Stomach smooth muscle (tissue), 2 donors: Measurements from ENCODE around the gene TSPAN18.

ENCODE experiments used
- H3K27ac ChIP-seq: one replicate; pipeline ENCODE4 v1.7.0; 2013; ENCODE audit warnings: mild to moderate bottlenecking, low read length, inconsistent platforms
- H3K27me3 ChIP-seq, 2 donors: one replicate each; pipeline ENCODE4 v1.7.0; 2013; ENCODE audit warnings: low read length in 2 of 2; ENCODE audit not compliant: insufficient read depth in 2 of 2, control insufficient read depth in 1 of 2
- H3K36me3 ChIP-seq, 2 donors: one replicate each; pipeline ENCODE4 v1.7.0; 2013; ENCODE audit warnings: low read length in 2 of 2; ENCODE audit not compliant: control insufficient read depth in 2 of 2, insufficient read depth in 2 of 2
- H3K4me1 ChIP-seq: one replicate; pipeline ENCODE4 v1.7.0; 2013; ENCODE audit warnings: low read length; ENCODE audit not compliant: control insufficient read depth, insufficient read depth
- H3K4me3 ChIP-seq, 2 donors: one replicate each; pipeline ENCODE4 v1.7.0; 2013; ENCODE audit warnings: low read length in 2 of 2
- H3K9ac ChIP-seq, 2 donors: one replicate each; pipeline ENCODE4 v1.7.0; 2013; ENCODE audit warnings: low read length in 2 of 2, mild to moderate bottlenecking in 1 of 2
- H3K9me3 ChIP-seq, 2 donors: one replicate each; pipeline ENCODE4 v1.7.0; 2013; ENCODE audit warnings: low read length in 2 of 2; ENCODE audit not compliant: control insufficient read depth in 2 of 2
- donor health status: healthy.
- donor health status: Pancreatic carcinoma.

TSPAN18 gene

DNA sequence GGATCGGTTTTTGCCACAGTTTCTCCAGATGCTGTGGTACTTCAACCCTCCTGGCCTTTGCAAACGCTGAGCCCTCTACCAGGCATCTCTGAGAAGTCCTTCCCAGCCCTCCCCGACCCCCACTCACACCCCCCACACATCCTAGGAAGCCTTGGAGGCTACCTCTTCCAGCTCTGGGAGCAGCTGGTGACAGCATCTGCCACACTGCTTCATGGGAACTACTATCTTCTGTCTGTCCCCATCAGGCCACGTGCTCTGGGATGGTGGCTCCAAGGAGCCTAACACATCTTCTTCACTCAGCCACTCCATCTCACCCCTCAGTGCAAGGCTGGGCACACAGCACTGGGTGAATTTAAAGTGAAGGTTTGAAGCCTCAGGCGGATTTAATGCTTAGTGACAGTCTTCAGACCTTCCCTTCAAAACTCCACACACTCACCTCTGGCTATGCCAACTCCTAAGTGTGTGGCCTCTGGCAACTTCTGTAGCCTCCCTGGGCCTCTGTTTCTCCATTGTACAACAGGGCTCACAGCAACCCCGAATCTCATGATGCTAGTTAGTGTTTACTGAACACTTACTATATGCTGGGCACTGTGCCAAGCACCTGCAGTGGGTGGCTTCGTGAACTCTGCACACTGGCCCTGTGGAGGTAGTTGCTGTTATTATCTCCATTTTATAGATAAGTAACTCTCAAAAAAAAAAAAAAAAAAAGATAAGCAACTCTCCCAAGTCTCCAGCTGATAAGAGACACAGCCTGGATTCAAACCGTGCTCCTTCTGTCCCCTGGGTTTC, 231.2 kb downstream of the TSPAN18 start:
- no peak overlapping the region for H3K4me3 ChIP-seq
- H3K27ac ChIP-seq = no peak overlapping the region
- H3K4me1 ChIP-seq = peaks cover 17% of the 10 kb centered on the region

GRCh38 chr11:44959064-44959463, 232.3 kb downstream of the TSPAN18 start:
- no peaks in the 10 kb centered on the region for H3K9me3 ChIP-seq
- no peaks in the 10 kb centered on the region for H3K27me3 ChIP-seq
- no peak overlapping the region for H3K27ac ChIP-seq
- no peak overlapping the region for H3K4me3 ChIP-seq
- H3K36me3 ChIP-seq = no peaks in the 10 kb centered on the region
- H3K9ac ChIP-seq = no peak overlapping the region
- peaks cover 17% of the 10 kb centered on the region for H3K4me1 ChIP-seq

More for the DNA sequence above, 231.2 kb downstream of the TSPAN18 start:
- no peaks in the 10 kb centered on the region for H3K27me3 ChIP-seq
- no peak overlapping the region for H3K9ac ChIP-seq
- no peaks in the 10 kb centered on the region for H3K36me3 ChIP-seq
- no peaks in the 10 kb centered on the region for H3K9me3 ChIP-seq

DNA sequence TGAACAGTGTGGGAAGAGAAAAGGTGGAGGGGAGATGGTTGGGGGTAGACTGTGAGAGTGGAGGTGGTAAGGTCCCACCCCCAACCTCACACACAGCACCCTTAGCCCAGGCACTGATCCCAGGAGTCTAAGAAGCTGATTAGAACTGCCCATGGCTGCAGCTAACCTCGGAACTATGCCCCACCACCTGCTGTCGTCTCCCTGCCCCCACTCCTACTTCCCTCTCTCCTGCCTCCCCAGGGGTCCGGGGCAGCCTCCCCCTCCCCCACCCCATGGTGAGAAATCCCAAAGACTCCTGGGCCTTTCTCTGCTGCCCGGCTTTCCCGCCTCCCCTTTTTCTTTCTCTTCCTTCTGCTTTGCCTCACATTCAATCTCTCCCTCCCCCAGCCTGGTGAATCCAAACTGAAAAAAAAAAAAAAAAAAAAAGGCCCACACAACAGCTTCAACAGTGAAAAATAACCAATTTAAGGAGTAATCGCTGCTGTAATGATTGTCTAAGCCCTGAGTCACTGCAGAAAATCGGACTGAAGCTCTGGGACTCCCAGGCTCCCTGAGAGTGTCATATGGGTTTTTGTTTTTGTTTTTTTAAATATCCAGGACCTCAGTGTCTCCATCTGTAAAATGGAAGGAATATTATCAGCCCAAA, 233.6 kb downstream of the TSPAN18 start:
- Histone ChIP-seq H3K36me3 (no peaks in the 10 kb centered on the region), H3K4me3 (no peak overlapping the region), H3K4me1 (peaks cover 15% of the 10 kb centered on the region), H3K27me3 (no peaks in the 10 kb centered on the region), H3K9ac (no peak overlapping the region), H3K9me3 (no peaks in the 10 kb centered on the region), H3K27ac (no peak overlapping the region)

- Histone ChIP-seq H3K9ac (no peak overlapping the region), H3K4me3 (no peak overlapping the region), H3K9me3 (no peaks in the 10 kb centered on the region), H3K27ac (no peak overlapping the region), H3K36me3 (no peaks in the 10 kb centered on the region), H3K4me1 (peaks cover 11% of the 10 kb centered on the region), H3K27me3 (no peaks in the 10 kb centered on the region)
These were observed 235.7 kb downstream of the TSPAN18 start for GRCh38 chr11:44962464-44962863.

- no peaks in the 10 kb centered on the region for H3K9me3 ChIP-seq
- H3K27ac ChIP-seq = no peak overlapping the region
- peaks cover 17% of the 10 kb centered on the region for H3K4me1 ChIP-seq
These were observed 236.4 kb downstream of the TSPAN18 start for GRCh38 chr11:44963136-44963535.

GRCh38 chr11:44963948-44964347, 237.2 kb downstream of the TSPAN18 start:
- H3K36me3 ChIP-seq = no peaks in the 10 kb centered on the region
- no peaks in the 10 kb centered on the region for H3K9me3 ChIP-seq
- no peaks in the 10 kb centered on the region for H3K27me3 ChIP-seq
- no peak overlapping the region for H3K9ac ChIP-seq
- H3K27ac ChIP-seq = no peak overlapping the region
- H3K4me1 ChIP-seq = peaks cover 17% of the 10 kb centered on the region
- no peak overlapping the region for H3K4me3 ChIP-seq

More at GRCh38 chr11:44963136-44963535, 236.4 kb downstream of the TSPAN18 start:
- Histone ChIP-seq H3K36me3 (no peaks in the 10 kb centered on the region), H3K4me3 (no peak overlapping the region), H3K27me3 (no peaks in the 10 kb centered on the region), H3K9ac (no peak overlapping the region)

GRCh38 chr11:44964526-44965209, 237.9 kb downstream of the TSPAN18 start:
- Histone ChIP-seq H3K27me3 (no peaks in the 10 kb centered on the region), H3K27ac (no peak overlapping the region), H3K9ac (no peak overlapping the region), H3K36me3 (no peaks in the 10 kb centered on the region), H3K4me1 (peaks cover 17% of the 10 kb centered on the region), H3K4me3 (no peak overlapping the region), H3K9me3 (no peaks in the 10 kb centered on the region)

DNA sequence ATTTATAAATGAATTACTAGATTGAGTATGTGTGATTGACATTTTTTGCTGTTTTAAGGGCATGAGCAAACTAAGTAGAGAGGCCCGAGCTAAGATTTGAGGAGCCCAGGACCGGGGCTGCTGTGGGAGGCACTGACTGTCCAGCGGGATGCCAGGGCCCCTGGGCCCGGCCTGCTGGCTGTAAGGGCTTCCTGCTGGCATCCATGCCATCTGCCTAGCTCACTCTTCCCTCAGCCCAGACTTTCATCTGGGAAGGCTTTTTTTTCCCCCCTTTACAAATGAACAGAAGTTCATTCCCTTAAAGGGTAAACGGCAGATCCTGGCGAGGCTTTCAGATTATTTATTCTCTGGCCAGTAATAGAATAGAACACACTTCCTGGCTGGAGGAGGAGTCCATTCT, 239.9 kb downstream of the TSPAN18 start:
- no peaks in the 10 kb centered on the region for H3K9me3 ChIP-seq
- no peaks in the 10 kb centered on the region for H3K36me3 ChIP-seq
- H3K27me3 ChIP-seq = no peaks in the 10 kb centered on the region
- H3K4me1 ChIP-seq = peaks cover 17% of the 10 kb centered on the region
- H3K27ac ChIP-seq = no peak overlapping the region
- H3K9ac ChIP-seq = no peak overlapping the region
- no peak overlapping the region for H3K4me3 ChIP-seq

DNA sequence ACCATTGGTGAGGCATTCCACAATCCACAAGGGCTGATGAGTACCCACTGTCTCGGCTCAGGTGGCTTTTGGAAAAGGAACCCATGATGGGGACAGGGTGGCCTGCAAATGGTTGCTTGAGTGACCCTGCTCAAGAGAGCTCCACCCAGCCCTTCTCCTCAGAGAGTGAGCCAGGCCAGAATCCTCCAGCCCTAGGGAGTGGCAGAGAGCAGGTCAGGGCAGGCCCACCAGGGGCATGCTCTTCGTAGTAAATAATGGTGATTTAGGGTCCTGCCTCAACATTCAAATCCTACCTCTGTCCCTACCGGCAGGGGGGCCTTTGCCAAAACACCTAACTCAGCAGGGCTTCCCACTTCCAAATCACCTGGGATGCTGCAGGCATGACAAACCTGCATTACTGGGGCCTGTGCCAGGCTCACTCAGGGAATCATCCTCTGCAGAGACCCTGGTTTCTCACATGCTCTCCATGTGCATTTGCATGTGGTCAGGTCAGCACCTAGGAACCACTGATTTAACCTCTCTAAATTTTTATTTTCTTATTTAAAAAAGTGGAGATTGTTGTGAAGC, 241.3 kb downstream of the TSPAN18 start:
- Histone ChIP-seq H3K27ac (no peak overlapping the region), H3K4me3 (no peak overlapping the region), H3K36me3 (no peaks in the 10 kb centered on the region), H3K9me3 (no peaks in the 10 kb centered on the region), H3K9ac (no peak overlapping the region), H3K27me3 (no peaks in the 10 kb centered on the region), H3K4me1 (peaks cover 17% of the 10 kb centered on the region)

- Histone ChIP-seq H3K27me3 (no peaks in the 10 kb centered on the region), H3K36me3 (no peaks in the 10 kb centered on the region), H3K27ac (no peak overlapping the region), H3K9ac (no peak overlapping the region), H3K9me3 (no peaks in the 10 kb centered on the region), H3K4me3 (no peak overlapping the region), H3K4me1 (peaks cover 17% of the 10 kb centered on the region)
These were observed 241.7 kb downstream of the TSPAN18 start for GRCh38 chr11:44968510-44968909.
